ENCODE data around the gene DGKE.
A peak's percentile ranks its signal among the peaks of the same experiment; 100 is the strongest.

The DGKE gene

DNA sequence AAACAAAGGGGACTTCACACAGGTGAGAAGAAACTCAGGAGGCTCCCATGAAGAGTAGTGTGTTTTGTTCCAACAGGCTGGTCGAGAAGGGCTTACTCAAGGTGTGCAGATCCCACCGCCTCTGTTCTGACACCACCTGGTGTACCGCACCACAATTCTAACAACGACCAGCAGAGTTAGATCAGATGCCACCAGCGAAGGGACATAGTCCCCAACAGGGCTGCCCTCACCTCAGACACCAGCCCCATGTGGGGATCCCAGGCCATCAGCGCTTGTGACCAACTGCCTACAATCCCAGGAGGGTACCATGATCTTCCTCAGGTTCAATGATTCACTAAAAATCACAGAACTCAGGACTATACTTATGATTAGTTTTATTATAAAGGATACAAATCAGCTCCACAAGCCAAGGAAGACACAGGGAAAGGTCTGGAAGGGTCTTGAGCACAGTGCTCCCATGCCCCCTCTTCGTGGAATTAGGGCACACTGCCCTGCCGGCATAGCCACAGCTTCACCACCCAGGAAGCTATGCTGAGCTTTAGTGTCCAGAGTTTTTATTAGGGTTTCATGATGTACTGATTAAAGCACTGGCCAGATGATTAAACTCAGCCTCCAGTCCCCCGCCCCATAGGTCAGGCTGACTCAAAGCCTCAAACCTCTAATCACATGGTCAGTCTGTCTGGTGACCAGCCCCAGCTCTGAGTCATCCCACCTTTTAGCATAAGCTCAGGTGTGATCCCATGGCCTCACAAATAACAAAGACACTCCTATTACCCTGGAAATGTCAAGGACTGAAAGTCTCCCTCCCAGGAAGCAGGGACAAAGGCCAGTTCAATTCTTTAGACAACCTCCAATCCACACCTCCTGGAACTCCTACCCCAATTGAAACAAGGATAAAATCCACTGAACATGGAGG lies 53.9 kb downstream of the DGKE start:
- no peak for DNase-seq (ENCODE audit: insufficient read length, low spot score)
- TF ChIP-seq, protein P1, sequence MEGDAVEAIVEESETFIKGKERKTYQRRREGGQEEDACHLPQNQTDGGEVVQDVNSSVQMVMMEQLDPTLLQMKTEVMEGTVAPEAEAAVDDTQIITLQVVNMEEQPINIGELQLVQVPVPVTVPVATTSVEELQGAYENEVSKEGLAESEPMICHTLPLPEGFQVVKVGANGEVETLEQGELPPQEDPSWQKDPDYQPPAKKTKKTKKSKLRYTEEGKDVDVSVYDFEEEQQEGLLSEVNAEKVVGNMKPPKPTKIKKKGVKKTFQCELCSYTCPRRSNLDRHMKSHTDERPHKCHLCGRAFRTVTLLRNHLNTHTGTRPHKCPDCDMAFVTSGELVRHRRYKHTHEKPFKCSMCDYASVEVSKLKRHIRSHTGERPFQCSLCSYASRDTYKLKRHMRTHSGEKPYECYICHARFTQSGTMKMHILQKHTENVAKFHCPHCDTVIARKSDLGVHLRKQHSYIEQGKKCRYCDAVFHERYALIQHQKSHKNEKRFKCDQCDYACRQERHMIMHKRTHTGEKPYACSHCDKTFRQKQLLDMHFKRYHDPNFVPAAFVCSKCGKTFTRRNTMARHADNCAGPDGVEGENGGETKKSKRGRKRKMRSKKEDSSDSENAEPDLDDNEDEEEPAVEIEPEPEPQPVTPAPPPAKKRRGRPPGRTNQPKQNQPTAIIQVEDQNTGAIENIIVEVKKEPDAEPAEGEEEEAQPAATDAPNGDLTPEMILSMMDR (IDR thresholded peaks at IDR 0.05; ENCODE audit: insufficient read depth, missing control alignments), result no peak
- FAIRE-seq, result no peak

DNA sequence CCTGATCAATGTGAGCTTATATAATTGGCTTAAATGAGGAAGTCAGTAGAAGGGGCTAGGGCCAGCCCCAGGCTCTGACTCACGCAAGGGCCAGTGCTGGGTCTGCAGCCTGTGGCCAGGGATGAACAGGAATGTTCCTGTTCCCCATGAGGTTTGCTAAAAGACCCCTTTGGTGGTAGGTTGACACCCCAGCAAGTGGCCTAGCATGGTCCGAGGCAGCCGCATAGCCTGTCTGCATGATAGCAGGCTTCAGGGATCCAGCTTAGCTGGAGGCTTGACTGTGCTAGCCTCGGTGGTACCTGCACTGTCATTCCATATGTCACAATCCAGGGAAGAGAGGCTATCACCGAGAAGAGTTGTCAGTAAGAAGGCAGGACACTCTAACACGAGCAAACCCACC lies 56.4 kb downstream of the DGKE start:
- FAIRE-seq (no peak), DNase-seq (ENCODE audit: insufficient read length, low spot score) (no peak)
- TF ChIP-seq, protein P1 (IDR thresholded peaks at IDR 0.05; ENCODE audit: insufficient read depth, missing control alignments), result no peak

DNA sequence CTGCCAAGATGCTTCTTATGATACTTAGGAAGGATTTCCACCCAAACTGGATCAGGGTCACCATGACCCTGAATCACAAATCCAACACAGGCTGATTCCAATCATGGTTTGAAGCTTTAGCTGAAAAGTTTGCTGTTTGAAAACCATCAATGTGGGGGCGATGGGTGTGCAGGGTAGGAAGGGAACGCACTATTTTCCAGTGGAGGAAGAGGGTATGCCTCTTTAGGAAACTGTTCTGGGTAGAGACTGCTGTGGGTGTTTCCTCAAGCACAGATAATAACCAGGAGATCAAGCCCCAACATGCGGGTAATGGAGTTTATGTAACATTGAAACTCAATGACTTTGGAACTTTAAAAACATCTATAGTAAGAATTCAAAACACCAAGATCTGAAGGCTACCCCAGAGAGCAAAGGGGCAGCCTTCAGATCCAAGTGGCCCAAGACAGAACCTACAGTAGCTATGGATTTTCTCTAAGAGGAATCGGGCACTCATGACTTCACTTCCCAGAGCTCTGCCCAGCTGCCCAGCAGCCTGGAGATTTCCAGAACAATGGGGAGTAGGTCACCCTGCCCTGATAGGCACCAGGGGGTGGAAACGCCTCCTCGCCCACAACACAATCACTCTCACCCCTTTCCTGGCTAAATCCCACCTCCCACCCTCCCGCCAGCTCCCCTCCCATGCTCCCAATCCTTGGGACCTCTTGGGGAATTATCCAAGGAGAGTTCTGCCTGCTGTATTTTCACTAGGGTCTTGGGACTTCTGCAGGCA lies 57.1 kb downstream of the DGKE start:
- FAIRE-seq (no peak), DNase-seq (ENCODE audit: insufficient read length, low spot score) (no peak)
- TF ChIP-seq, protein P1 (IDR thresholded peaks at IDR 0.05; ENCODE audit: insufficient read depth, missing control alignments), result no peak

DNA sequence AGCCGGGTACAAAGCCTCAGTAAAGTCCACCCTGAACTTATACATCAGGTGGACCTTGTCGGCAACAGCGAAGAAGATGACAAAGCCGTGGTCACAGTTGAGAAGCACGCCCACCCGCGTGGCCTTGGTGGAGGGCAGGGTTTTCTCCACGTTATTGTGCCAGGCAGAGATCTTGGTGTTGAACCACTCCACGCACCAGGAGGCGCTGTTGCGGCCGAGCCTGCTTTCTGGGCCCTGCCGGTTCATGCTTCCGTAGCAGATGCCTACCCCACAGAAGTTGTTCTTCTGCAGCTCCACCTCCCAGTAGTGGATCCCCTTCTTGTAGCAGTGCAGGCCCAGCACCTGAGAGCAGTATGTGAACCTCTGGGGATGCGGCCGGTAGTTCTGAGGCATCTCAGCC lies 57.8 kb downstream of the DGKE start:
- TF ChIP-seq, protein P1 (IDR thresholded peaks at IDR 0.05; ENCODE audit: insufficient read depth, missing control alignments), result peak; percentile 19
- FAIRE-seq (no peak), DNase-seq (ENCODE audit: insufficient read length, low spot score) (no peak)

DNA sequence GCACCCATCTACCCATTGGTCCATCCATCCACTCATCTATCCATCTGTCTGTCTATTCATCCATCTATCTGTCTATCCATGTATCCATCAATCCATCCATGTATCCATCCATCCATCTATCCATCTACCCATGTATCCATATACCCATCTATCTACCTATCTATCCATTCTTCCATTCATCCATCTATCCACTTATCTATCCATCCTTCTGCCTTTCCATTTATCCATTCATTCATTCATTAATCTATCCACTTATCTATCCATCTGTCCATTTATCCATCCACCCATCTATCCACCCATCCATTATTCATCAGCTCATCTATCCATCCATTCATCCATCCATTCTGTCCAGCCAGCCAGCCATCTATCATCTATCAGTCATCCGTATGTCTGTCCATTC lies 58.4 kb downstream of the DGKE start:
- no peak for FAIRE-seq
- TF ChIP-seq, protein P1 (IDR thresholded peaks at IDR 0.05; ENCODE audit: insufficient read depth, missing control alignments), result no peak
- DNase-seq (ENCODE audit: insufficient read length, low spot score), result no peak

DNA sequence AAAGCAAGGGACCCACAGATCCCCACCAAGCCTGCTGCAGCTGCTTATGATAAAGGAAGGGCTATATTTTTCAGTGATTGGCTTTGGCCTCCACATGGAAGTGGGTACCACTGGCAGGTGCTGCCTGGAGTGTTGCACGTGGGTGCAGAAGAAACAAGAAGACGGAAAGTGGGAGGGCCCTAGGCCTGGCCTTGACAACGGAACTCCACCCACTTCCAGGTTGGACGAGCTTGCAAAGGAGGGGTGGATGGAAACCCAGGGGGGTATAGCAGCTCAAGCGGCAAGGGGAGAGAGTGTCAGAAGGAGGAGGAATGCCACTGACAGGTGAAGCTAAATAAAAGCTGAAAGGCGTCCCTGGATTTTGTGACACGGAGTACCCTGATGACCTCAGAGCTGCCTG lies 59.6 kb downstream of the DGKE start:
- FAIRE-seq, result no peak

More for the DNA sequence above, 59.6 kb downstream of the DGKE start:
- no peak for DNase-seq (ENCODE audit: insufficient read length, low spot score)
- TF ChIP-seq, protein P1 (IDR thresholded peaks at IDR 0.05; ENCODE audit: insufficient read depth, missing control alignments), result no peak
